WTC11 (cell line): ENCODE data around the gene GPR148.
"Not testable (repeated sequence)": the region's sequence is repeated elsewhere in the genome, so short reads cannot be mapped to it uniquely, and the experiment has no call there.

Source experiments
- FOXJ3 ChIP-seq: sonication (generic); formaldehyde crosslinking; IDR thresholded peaks from 2 replicates; pipeline ENCODE4 v1.9.0; 2021; ENCODE audit warnings: missing genetic modification reagents, mild to moderate bottlenecking, borderline replicate concordance
- JUN ChIP-seq: sonication (generic); formaldehyde crosslinking; IDR thresholded peaks from 2 replicates; pipeline ENCODE4 v1.8.0; 2023; ENCODE audit warnings: mild to moderate bottlenecking, missing genetic modification reagents
- NR3C1 ChIP-seq: sonication (generic); formaldehyde crosslinking; conservative IDR thresholded peaks from 2 replicates; pipeline ENCODE4 v1.8.1; 2023; ENCODE audit warnings: low read depth, mild to moderate bottlenecking, missing genetic modification reagents
- SMAD4 ChIP-seq: sonication (generic); formaldehyde crosslinking; IDR thresholded peaks from 2 replicates; pipeline ENCODE4 v1.8.0; 2022; ENCODE audit warnings: mild to moderate bottlenecking, missing genetic modification reagents
- SP1 ChIP-seq: sonication (generic); formaldehyde crosslinking; conservative IDR thresholded peaks from 2 replicates; pipeline ENCODE4 v1.8.1; 2022; ENCODE audit warnings: missing genetic modification reagents
- TCF7 ChIP-seq: sonication (generic); formaldehyde crosslinking; IDR thresholded peaks from 2 replicates; pipeline ENCODE4 v1.8.0; 2022; ENCODE audit warnings: mild to moderate bottlenecking, low read depth, missing genetic modification reagents, moderate library complexity
- ZNF263 ChIP-seq: sonication (generic); formaldehyde crosslinking; IDR thresholded peaks from 2 replicates; pipeline ENCODE4 v1.8.1; 2022; ENCODE audit warnings: low read depth, mild to moderate bottlenecking, moderate library complexity, missing genetic modification reagents
- ZNF317 ChIP-seq: sonication (generic); formaldehyde crosslinking; IDR thresholded peaks from 2 replicates; pipeline ENCODE4 v1.8.1; 2023; ENCODE audit warnings: low read depth, mild to moderate bottlenecking, moderate library complexity, missing genetic modification reagents, borderline replicate concordance
- TF ChIP-seq, protein P1 (sequence below): sonication (generic); formaldehyde crosslinking; IDR thresholded peaks from 2 replicates; pipeline ENCODE4 v1.8.0; 2023; ENCODE audit warnings: mild to moderate bottlenecking, missing genetic modification reagents
- TF ChIP-seq, protein P2 (sequence below): fragments of 200-600 bp; IDR thresholded peaks from 2 replicates; pipeline ENCODE4 v1.8.0; 2022; ENCODE audit warnings: antibody characterized with exemption
- TF ChIP-seq, protein P3 (sequence below): sonication (generic); formaldehyde crosslinking; conservative IDR thresholded peaks from 2 replicates; pipeline ENCODE4 v1.8.1; 2023; ENCODE audit warnings: mild to moderate bottlenecking, low read depth, missing genetic modification reagents, moderate library complexity
- TF ChIP-seq, protein P4 (sequence below): sonication (generic); formaldehyde crosslinking; IDR thresholded peaks from 2 replicates; pipeline ENCODE4 v1.8.1; 2022; ENCODE audit warnings: low read depth, missing genetic modification reagents, borderline replicate concordance
- TF ChIP-seq, protein P5 (sequence below): fragments of 250-450 bp; sonication (Bioruptor Pico); conservative IDR thresholded peaks from 2 replicates; pipeline ENCODE4 v1.9.0; 2021; ENCODE audit warnings: mild to moderate bottlenecking
- TF ChIP-seq, protein P6 (sequence below): fragments of 250-450 bp; sonication (Bioruptor Pico); IDR thresholded peaks from 2 replicates; pipeline ENCODE4 v2.1.2; 2022; ENCODE audit warnings: mild to moderate bottlenecking, moderate library complexity

DNA sequence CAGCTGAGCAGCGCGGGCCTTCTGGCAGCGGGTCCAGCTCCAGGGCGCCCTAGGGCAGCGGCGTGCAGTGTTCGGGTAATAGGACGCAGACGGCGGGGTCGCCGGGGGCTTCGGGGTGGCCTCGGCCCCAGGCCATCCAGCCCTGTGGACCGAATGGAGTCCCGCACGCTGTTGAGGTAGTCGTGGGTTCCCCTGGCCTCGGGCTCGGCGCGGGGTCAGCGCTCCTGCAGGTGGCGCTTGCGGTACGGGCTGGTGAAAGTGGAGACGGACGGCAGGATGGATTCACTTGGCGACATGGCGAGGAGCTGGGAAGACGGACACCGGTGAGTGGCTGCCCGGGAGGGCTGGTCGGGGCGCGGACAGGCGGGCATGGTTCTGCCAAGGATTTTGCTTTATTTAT, 35.4 kb upstream of the GPR148 start:
- TF ChIP-seq, protein P1, sequence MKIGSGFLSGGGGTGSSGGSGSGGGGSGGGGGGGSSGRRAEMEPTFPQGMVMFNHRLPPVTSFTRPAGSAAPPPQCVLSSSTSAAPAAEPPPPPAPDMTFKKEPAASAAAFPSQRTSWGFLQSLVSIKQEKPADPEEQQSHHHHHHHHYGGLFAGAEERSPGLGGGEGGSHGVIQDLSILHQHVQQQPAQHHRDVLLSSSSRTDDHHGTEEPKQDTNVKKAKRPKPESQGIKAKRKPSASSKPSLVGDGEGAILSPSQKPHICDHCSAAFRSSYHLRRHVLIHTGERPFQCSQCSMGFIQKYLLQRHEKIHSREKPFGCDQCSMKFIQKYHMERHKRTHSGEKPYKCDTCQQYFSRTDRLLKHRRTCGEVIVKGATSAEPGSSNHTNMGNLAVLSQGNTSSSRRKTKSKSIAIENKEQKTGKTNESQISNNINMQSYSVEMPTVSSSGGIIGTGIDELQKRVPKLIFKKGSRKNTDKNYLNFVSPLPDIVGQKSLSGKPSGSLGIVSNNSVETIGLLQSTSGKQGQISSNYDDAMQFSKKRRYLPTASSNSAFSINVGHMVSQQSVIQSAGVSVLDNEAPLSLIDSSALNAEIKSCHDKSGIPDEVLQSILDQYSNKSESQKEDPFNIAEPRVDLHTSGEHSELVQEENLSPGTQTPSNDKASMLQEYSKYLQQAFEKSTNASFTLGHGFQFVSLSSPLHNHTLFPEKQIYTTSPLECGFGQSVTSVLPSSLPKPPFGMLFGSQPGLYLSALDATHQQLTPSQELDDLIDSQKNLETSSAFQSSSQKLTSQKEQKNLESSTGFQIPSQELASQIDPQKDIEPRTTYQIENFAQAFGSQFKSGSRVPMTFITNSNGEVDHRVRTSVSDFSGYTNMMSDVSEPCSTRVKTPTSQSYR (CRISPR knock-in tag), result not testable (repeated sequence)
- not testable (repeated sequence) for TF ChIP-seq SMAD4; JUN (CRISPR knock-in tag); NR3C1; FOXJ3 (CRISPR knock-in tag); TCF7 (CRISPR knock-in tag); SP1; ZNF263 (CRISPR knock-in tag); ZNF317 (CRISPR knock-in tag)
- TF ChIP-seq, protein P2, sequence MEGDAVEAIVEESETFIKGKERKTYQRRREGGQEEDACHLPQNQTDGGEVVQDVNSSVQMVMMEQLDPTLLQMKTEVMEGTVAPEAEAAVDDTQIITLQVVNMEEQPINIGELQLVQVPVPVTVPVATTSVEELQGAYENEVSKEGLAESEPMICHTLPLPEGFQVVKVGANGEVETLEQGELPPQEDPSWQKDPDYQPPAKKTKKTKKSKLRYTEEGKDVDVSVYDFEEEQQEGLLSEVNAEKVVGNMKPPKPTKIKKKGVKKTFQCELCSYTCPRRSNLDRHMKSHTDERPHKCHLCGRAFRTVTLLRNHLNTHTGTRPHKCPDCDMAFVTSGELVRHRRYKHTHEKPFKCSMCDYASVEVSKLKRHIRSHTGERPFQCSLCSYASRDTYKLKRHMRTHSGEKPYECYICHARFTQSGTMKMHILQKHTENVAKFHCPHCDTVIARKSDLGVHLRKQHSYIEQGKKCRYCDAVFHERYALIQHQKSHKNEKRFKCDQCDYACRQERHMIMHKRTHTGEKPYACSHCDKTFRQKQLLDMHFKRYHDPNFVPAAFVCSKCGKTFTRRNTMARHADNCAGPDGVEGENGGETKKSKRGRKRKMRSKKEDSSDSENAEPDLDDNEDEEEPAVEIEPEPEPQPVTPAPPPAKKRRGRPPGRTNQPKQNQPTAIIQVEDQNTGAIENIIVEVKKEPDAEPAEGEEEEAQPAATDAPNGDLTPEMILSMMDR, result not testable (repeated sequence)
- TF ChIP-seq, protein P3, sequence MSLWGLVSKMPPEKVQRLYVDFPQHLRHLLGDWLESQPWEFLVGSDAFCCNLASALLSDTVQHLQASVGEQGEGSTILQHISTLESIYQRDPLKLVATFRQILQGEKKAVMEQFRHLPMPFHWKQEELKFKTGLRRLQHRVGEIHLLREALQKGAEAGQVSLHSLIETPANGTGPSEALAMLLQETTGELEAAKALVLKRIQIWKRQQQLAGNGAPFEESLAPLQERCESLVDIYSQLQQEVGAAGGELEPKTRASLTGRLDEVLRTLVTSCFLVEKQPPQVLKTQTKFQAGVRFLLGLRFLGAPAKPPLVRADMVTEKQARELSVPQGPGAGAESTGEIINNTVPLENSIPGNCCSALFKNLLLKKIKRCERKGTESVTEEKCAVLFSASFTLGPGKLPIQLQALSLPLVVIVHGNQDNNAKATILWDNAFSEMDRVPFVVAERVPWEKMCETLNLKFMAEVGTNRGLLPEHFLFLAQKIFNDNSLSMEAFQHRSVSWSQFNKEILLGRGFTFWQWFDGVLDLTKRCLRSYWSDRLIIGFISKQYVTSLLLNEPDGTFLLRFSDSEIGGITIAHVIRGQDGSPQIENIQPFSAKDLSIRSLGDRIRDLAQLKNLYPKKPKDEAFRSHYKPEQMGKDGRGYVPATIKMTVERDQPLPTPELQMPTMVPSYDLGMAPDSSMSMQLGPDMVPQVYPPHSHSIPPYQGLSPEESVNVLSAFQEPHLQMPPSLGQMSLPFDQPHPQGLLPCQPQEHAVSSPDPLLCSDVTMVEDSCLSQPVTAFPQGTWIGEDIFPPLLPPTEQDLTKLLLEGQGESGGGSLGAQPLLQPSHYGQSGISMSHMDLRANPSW (CRISPR knock-in tag), result not testable (repeated sequence)
- TF ChIP-seq, protein P4, sequence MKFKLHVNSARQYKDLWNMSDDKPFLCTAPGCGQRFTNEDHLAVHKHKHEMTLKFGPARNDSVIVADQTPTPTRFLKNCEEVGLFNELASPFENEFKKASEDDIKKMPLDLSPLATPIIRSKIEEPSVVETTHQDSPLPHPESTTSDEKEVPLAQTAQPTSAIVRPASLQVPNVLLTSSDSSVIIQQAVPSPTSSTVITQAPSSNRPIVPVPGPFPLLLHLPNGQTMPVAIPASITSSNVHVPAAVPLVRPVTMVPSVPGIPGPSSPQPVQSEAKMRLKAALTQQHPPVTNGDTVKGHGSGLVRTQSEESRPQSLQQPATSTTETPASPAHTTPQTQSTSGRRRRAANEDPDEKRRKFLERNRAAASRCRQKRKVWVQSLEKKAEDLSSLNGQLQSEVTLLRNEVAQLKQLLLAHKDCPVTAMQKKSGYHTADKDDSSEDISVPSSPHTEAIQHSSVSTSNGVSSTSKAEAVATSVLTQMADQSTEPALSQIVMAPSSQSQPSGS, result not testable (repeated sequence)
- TF ChIP-seq, protein P5, sequence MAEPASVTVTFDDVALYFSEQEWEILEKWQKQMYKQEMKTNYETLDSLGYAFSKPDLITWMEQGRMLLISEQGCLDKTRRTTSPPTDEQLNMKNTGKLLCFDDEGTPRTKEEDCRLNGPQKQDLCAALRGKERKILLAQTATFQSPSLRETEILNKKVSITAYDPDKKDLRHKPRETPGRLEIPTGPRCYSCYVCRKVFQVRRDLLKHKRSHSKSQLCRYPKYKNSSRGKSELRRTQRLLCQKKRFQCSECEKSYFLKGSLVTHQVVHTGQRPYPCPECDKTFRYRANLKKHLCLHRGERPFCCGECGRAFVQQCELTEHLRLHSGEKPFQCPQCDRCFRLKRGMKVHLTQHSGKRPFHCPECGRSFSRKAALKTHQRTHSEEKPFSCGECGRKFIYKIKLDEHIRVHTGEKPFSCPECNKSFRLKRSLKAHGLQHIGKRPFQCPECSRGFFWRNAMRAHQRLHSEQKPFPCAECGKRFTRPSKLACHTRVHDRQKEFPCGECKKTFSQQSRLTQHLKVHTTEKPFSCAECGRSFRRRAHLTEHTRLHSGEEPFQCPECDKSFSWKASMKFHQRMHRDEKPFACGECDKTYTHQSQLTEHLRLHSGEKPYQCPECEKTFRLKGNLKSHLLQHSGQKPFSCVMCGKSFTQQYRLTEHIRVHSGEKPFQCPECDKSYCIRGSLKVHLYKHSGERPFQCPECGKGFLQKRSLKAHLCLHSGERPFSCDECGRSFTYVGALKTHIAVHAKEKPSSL (CRISPR knock-in tag), result not testable (repeated sequence)
- TF ChIP-seq, protein P6, sequence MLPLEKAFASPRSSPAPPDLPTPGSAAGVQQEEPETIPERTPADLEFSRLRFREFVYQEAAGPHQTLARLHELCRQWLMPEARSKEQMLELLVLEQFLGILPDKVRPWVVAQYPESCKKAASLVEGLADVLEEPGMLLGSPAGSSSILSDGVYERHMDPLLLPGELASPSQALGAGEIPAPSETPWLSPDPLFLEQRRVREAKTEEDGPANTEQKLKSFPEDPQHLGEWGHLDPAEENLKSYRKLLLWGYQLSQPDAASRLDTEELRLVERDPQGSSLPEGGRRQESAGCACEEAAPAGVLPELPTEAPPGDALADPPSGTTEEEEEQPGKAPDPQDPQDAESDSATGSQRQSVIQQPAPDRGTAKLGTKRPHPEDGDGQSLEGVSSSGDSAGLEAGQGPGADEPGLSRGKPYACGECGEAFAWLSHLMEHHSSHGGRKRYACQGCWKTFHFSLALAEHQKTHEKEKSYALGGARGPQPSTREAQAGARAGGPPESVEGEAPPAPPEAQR, result not testable (repeated sequence)
